ENCODE data around the gene SLC46A3. TPM values are rescaled to one million over a fixed set of nuclear protein-coding genes. Genes with fewer than 3 reads are reported as not detected.

The SLC46A3 gene, protein sequence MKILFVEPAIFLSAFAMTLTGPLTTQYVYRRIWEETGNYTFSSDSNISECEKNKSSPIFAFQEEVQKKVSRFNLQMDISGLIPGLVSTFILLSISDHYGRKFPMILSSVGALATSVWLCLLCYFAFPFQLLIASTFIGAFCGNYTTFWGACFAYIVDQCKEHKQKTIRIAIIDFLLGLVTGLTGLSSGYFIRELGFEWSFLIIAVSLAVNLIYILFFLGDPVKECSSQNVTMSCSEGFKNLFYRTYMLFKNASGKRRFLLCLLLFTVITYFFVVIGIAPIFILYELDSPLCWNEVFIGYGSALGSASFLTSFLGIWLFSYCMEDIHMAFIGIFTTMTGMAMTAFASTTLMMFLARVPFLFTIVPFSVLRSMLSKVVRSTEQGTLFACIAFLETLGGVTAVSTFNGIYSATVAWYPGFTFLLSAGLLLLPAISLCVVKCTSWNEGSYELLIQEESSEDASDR
- total RNA-seq (4.6 and 6.4 TPM in 2 replicates), polyA plus RNA-seq (1.5 and 2.6 TPM in 2 replicates), polyA minus RNA-seq (ENCODE audit: low replicate concordance) (0.30 and 1.0 TPM in 2 replicates)
- polyA plus RNA-seq (2012): 0.76 and 1.0 TPM in 2 replicates

DNA sequence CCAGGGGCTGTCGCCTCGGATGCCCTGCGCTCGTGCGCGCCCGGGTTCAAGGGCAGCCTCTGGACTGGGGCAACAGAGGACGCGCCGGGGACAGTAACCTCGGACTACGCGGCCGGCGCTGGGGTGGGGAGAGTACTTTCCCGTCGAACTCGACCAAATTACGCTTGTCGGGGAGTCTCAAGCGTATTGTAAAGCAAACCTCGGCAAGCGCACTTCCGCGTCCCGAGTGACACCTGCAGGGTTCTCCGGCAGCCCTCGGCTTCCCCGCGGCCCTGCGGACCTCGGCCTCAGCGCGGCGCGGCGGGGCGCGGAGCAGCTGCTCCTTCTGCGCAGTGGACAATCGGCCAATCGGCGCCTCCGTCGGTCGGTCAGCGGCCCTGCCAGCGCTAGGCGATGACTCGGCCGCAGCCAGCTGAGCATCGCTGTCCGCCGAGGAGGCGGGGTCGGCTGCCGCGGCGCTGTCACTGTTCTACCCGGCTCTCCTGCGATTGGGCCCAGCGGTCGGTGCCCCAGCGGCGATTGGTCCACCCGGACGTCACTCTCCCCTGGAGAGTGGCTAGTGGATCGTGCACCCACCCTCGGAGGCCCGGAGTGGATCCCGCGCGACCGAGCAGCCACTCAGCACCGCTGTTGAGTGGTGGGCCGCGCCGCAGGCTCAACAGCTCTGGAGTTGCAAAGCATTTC, at the start of gene SLC46A3:
Gene SLC46A3, minus strand, starts transcription at position 428 of the 684 bp plus-strand sequence. CDS start 972 bp downstream, outside the sequence.
- Histone ChIP-seq H3K27ac (ENCODE audit: insufficient read depth, low read length) (peak within 1 kb of the TSS; percentile 45), H3K9me3 (ENCODE audit: control insufficient read depth, insufficient read depth, low read depth, low read length) (no peaks in the 10 kb centered on the region), H2AFZ (ENCODE audit: low read length) (peak within 1 kb of the TSS; percentile 93), H3K79me2 (ENCODE audit: control insufficient read depth, insufficient read depth, low read length) (no peaks in the 10 kb centered on the region), H4K20me1 (ENCODE audit: control insufficient read depth, extremely low read depth, insufficient read depth, low read length) (no peaks in the 10 kb centered on the region), H3K27me3 (ENCODE audit: control insufficient read depth, insufficient read depth, low read length) (no peaks in the 10 kb centered on the region), H3K4me3 (replicated peaks in 1 of 4; ENCODE audit: control extremely low read depth in 1 of 4, insufficient read depth in 1 of 4, low read depth in 3 of 4, low read length in 4 of 4) (peak within 1 kb of the TSS; percentile 55 to 82 (median 67)), H3K9ac (ENCODE audit: insufficient read depth, low read length) (peak within 1 kb of the TSS; percentile 74), H3K4me2 (ENCODE audit: extremely low read depth, insufficient read depth, low read length) (peak within 1 kb of the TSS; percentile 97), H3K4me1 (ENCODE audit: control insufficient read depth, extremely low read depth, insufficient read depth, low read length) (no peaks in the 10 kb centered on the region), H3K36me3 (ENCODE audit: control insufficient read depth, insufficient read depth, low read length) (no peaks in the 10 kb centered on the region)
- TF ChIP-seq EZH2 (IDR thresholded peaks at IDR 0.05; ENCODE audit: low read length, missing control alignments): no peak
- TF ChIP-seq, protein P1, sequence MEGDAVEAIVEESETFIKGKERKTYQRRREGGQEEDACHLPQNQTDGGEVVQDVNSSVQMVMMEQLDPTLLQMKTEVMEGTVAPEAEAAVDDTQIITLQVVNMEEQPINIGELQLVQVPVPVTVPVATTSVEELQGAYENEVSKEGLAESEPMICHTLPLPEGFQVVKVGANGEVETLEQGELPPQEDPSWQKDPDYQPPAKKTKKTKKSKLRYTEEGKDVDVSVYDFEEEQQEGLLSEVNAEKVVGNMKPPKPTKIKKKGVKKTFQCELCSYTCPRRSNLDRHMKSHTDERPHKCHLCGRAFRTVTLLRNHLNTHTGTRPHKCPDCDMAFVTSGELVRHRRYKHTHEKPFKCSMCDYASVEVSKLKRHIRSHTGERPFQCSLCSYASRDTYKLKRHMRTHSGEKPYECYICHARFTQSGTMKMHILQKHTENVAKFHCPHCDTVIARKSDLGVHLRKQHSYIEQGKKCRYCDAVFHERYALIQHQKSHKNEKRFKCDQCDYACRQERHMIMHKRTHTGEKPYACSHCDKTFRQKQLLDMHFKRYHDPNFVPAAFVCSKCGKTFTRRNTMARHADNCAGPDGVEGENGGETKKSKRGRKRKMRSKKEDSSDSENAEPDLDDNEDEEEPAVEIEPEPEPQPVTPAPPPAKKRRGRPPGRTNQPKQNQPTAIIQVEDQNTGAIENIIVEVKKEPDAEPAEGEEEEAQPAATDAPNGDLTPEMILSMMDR (conservative IDR thresholded peaks at IDR 0.05 in 1 of 2, IDR thresholded peaks at IDR 0.05 in 1 of 2; ENCODE audit: low read depth in 1 of 2, low read length in 2 of 2): peak in 1 of 2 donors; percentile 9
- DNase-seq (ENCODE audit: low read depth in 2 of 2): peak; percentile 97 to 98

DNA sequence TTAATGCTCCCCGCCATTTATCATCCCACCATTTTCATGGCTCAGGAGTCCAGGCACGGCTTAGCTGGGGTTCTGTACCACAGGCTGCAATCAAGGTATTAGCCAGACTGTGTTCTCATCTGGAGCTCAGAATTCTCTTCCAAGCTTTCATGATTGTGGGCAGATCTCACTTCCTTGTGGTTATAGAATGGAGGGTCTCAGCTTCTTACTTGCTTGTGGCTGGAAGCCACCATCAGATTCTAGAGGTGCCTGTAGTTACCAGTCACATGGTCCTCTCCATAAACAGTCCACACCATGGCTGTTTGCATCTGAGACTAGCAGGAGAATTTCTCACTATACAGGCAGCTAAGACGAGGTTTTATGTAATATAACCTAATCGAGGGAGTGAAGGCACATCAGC, 45.1 kb upstream of the SLC46A3 start:
- no peaks in the 10 kb centered on the region for H3K27me3 ChIP-seq (ENCODE audit: control insufficient read depth, insufficient read depth, low read length)
- no peak overlapping the region for H3K27ac ChIP-seq (ENCODE audit: insufficient read depth, low read length)
- no peak overlapping the region for H3K4me3 ChIP-seq (replicated peaks in 1 of 4; ENCODE audit: control extremely low read depth in 1 of 4, insufficient read depth in 1 of 4, low read depth in 3 of 4, low read length in 4 of 4)
- H3K36me3 ChIP-seq (ENCODE audit: control insufficient read depth, insufficient read depth, low read length): no peaks in the 10 kb centered on the region
- no peak for DNase-seq (ENCODE audit: low read depth in 2 of 2)
- no peak overlapping the region for H3K9ac ChIP-seq (ENCODE audit: insufficient read depth, low read length)
- H3K79me2 ChIP-seq (ENCODE audit: control insufficient read depth, insufficient read depth, low read length): no peaks in the 10 kb centered on the region
- no peaks in the 10 kb centered on the region for H3K9me3 ChIP-seq (ENCODE audit: control insufficient read depth, insufficient read depth, low read depth, low read length)
- H3K4me2 ChIP-seq (ENCODE audit: extremely low read depth, insufficient read depth, low read length): no peak overlapping the region
- H4K20me1 ChIP-seq (ENCODE audit: control insufficient read depth, extremely low read depth, insufficient read depth, low read length): no peaks in the 10 kb centered on the region
- no peak overlapping the region for H2AFZ ChIP-seq (ENCODE audit: low read length)
- no peaks in the 10 kb centered on the region for H3K4me1 ChIP-seq (ENCODE audit: control insufficient read depth, extremely low read depth, insufficient read depth, low read length)
- TF ChIP-seq, protein P1 (conservative IDR thresholded peaks at IDR 0.05 in 1 of 2, IDR thresholded peaks at IDR 0.05 in 1 of 2; ENCODE audit: low read depth in 1 of 2, low read length in 2 of 2): no peak
- TF ChIP-seq EZH2 (IDR thresholded peaks at IDR 0.05; ENCODE audit: low read length, missing control alignments): no peak

DNA sequence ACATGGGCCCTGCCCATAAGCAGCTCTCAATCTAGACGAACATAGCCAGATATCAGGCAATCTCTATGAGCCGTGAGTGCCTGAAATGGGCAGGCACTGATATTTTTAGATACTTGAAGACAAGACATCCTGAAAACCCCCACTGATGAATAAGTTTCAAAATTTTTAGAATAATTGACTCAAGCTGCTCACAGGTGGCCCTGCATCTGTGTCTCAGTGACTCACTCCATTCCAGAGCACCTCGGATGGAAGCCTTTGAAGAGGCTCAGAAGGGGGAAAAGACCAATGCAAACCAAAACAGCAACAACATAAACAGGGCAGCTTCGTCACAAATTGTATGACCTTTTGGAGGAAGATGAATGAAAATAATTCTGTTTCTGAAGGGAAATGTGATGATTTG, 42.8 kb upstream of the SLC46A3 start:
- no peak overlapping the region for H3K4me3 ChIP-seq (replicated peaks in 1 of 4; ENCODE audit: control extremely low read depth in 1 of 4, insufficient read depth in 1 of 4, low read depth in 3 of 4, low read length in 4 of 4)
- H3K4me1 ChIP-seq (ENCODE audit: control insufficient read depth, extremely low read depth, insufficient read depth, low read length): no peaks in the 10 kb centered on the region
- H3K9me3 ChIP-seq (ENCODE audit: control insufficient read depth, insufficient read depth, low read depth, low read length): no peaks in the 10 kb centered on the region
- H3K27ac ChIP-seq (ENCODE audit: insufficient read depth, low read length): no peak overlapping the region
- H3K36me3 ChIP-seq (ENCODE audit: control insufficient read depth, insufficient read depth, low read length): no peaks in the 10 kb centered on the region
- H4K20me1 ChIP-seq (ENCODE audit: control insufficient read depth, extremely low read depth, insufficient read depth, low read length): no peaks in the 10 kb centered on the region
- TF ChIP-seq, protein P1 (conservative IDR thresholded peaks at IDR 0.05 in 1 of 2, IDR thresholded peaks at IDR 0.05 in 1 of 2; ENCODE audit: low read depth in 1 of 2, low read length in 2 of 2): no peak
- TF ChIP-seq EZH2 (IDR thresholded peaks at IDR 0.05; ENCODE audit: low read length, missing control alignments): no peak
- H3K4me2 ChIP-seq (ENCODE audit: extremely low read depth, insufficient read depth, low read length): no peak overlapping the region
- no peaks in the 10 kb centered on the region for H3K79me2 ChIP-seq (ENCODE audit: control insufficient read depth, insufficient read depth, low read length)
- DNase-seq (ENCODE audit: low read depth in 2 of 2): peak in 1 of 2 donors; percentile 13
- no peaks in the 10 kb centered on the region for H3K27me3 ChIP-seq (ENCODE audit: control insufficient read depth, insufficient read depth, low read length)
- H3K9ac ChIP-seq (ENCODE audit: insufficient read depth, low read length): no peak overlapping the region
- no peak overlapping the region for H2AFZ ChIP-seq (ENCODE audit: low read length)

Measured in fibroblast of lung (primary cell).